Endothelial cell of umbilical vein (primary cell): ENCODE data around the gene FSIP1. TPM values are rescaled to one million over a fixed set of nuclear protein-coding genes. Genes with fewer than 3 reads are reported as not detected.

Experiments
- BruUV-seq: library from RNA; stranded (reverse); fragments of 400-500 nt; replicated peaks from 2 replicates; lab custom pipeline; 2021; lab: Mats Ljungman, UMichigan
- CTCF ChIA-PET: fragments of 300-600, 350-600 bp; sonication (Branson Sonifier 250); formaldehyde crosslinking; loops from one replicate; lab custom pipeline; 2021; ENCODE audit warnings: antibody characterized with exemption, inconsistent platforms; lab: Charles Lee
- POLR2A ChIA-PET: fragments of 300-600, 350-600 bp; sonication (Branson Sonifier 250); formaldehyde crosslinking; loops from one replicate; lab custom pipeline; 2021; ENCODE audit warnings: antibody characterized with exemption, inconsistent platforms; lab: Charles Lee
- DNase-seq: peaks from one replicate; pipeline ENCODE4 v3.0.0-alpha.2; 2011; ENCODE audit warnings: low read depth, low spot score
- FAIRE-seq: peaks from 2 replicates; lab custom pipeline; 2011; peaks lifted over from hg19 to GRCh38; lab: Jason Lieb, UNC
- H2AFZ ChIP-seq: 2 replicates; pipeline ENCODE4 v1.6.0; 2012; ENCODE audit warnings: low read depth, low read length, control low read depth, inconsistent platforms
- H3K27ac ChIP-seq: 2 replicates; pipeline ENCODE4 v1.5.1; 2011; ENCODE audit warnings: low read depth, mild to moderate bottlenecking, control low read depth, low read length, moderate library complexity; ENCODE audit not compliant: insufficient read depth
- H3K27me3 ChIP-seq, 2 experiments: 2 replicates each; pipeline versions ENCODE4 v1.6.0 to v1.6.1; 2011; ENCODE audit warnings: low read length in 2 of 2, mixed read lengths in 1 of 2; ENCODE audit not compliant: control insufficient read depth in 2 of 2, insufficient read depth in 2 of 2
- H3K36me3 ChIP-seq, 2 experiments: 2 replicates in 1 of 2; 3 replicates in 1 of 2; pipeline ENCODE4 v1.5.1; 2011; ENCODE audit warnings: low read length in 2 of 2, mild to moderate bottlenecking in 1 of 2, moderate library complexity in 1 of 2; ENCODE audit not compliant: control insufficient read depth in 2 of 2, insufficient read depth in 2 of 2; ENCODE audit errors: extremely low read depth in 1 of 2
- H3K4me1 ChIP-seq: 3 replicates; pipeline ENCODE4 v1.5.1; 2011; ENCODE audit warnings: mild to moderate bottlenecking, low read length; ENCODE audit not compliant: control insufficient read depth, insufficient read depth; ENCODE audit errors: extremely low read depth
- H3K4me2 ChIP-seq: 2 replicates; pipeline ENCODE4 v1.6.1; 2011; ENCODE audit warnings: low read length, control low read depth, mixed read lengths; ENCODE audit not compliant: insufficient read depth
- H3K4me3 ChIP-seq, 3 experiments: fragments of 200-600 bp in 1 of 3; sonication (generic), shearing (Covaris generic) in 1 of 3; replicated peaks in 1 of 3; 2 replicates each; pipeline ENCODE4 v1.5.1; 2011 to 2016; ENCODE audit warnings: control low read depth in 3 of 3, low read length in 3 of 3, mild to moderate bottlenecking in 2 of 3, inconsistent platforms in 1 of 3, low read depth in 1 of 3, moderate library complexity in 1 of 3; ENCODE audit not compliant: insufficient read depth in 1 of 3
- H3K79me2 ChIP-seq: 2 replicates; pipeline ENCODE4 v1.6.0; 2012; ENCODE audit warnings: low read length, inconsistent platforms; ENCODE audit not compliant: control insufficient read depth, insufficient read depth
- H3K9ac ChIP-seq: replicated peaks from 2 replicates; pipeline ENCODE3; 2011; ENCODE audit warnings: low read length, control low read depth; ENCODE audit not compliant: insufficient read depth; ENCODE audit errors: extremely low read depth
- H3K9me1 ChIP-seq: replicated peaks from 3 replicates; pipeline ENCODE4 v1.6.0; 2011; ENCODE audit warnings: mild to moderate bottlenecking, low read length; ENCODE audit not compliant: control insufficient read depth, insufficient read depth; ENCODE audit errors: extremely low read depth
- H3K9me3 ChIP-seq: replicated peaks from 2 replicates; pipeline ENCODE4 v1.5.1; 2012; ENCODE audit warnings: low read length, inconsistent platforms; ENCODE audit not compliant: control insufficient read depth, insufficient read depth
- H4K20me1 ChIP-seq: replicated peaks from 2 replicates; pipeline ENCODE3; 2011; ENCODE audit warnings: mild to moderate bottlenecking, low read length; ENCODE audit not compliant: control insufficient read depth, insufficient read depth; ENCODE audit errors: extremely low read depth
- EZH2 ChIP-seq: IDR thresholded peaks from 2 replicates; pipeline ENCODE4 v1.6.1; 2012; ENCODE audit warnings: borderline replicate concordance, low read depth, mild to moderate bottlenecking, moderate library complexity, low read length, inconsistent platforms; ENCODE audit not compliant: severe bottlenecking
- FOS ChIP-seq: IDR thresholded peaks from 2 replicates; pipeline ENCODE4 v1.6.1; 2011; ENCODE audit warnings: mild to moderate bottlenecking, low read length, moderate library complexity, borderline replicate concordance; ENCODE audit not compliant: insufficient read depth
- GATA2 ChIP-seq: IDR thresholded peaks from 2 replicates; pipeline ENCODE4 v1.7.0; 2011; ENCODE audit warnings: low read depth, mild to moderate bottlenecking, moderate library complexity, mixed read lengths, low read length; ENCODE audit not compliant: insufficient read length, insufficient read depth
- JUN ChIP-seq: IDR thresholded peaks from 2 replicates; pipeline ENCODE4 v1.6.1; 2011; ENCODE audit warnings: borderline replicate concordance, low read depth; ENCODE audit not compliant: insufficient read length, insufficient read depth
- MYC ChIP-seq: IDR thresholded peaks from one replicate; pipeline ENCODE4 v1.6.1; 2011; ENCODE audit warnings: mild to moderate bottlenecking, low read depth, low read length
- POLR2A ChIP-seq: IDR thresholded peaks from 2 replicates; pipeline ENCODE4 v1.6.1; 2012; ENCODE audit warnings: low read depth, mild to moderate bottlenecking, control low read depth, low read length
- POLR2AphosphoS5 ChIP-seq: IDR thresholded peaks from 2 replicates; pipeline ENCODE4 v1.6.1; 2012; ENCODE audit warnings: low read depth, mild to moderate bottlenecking, control low read depth, low read length, moderate library complexity; ENCODE audit not compliant: insufficient read depth
- dilution Hi-C: fragments of 300-500 bp; cut with MboI; formaldehyde crosslinking; loops from one replicate; pipeline ENCODE4 v1.15.0; 2019; ENCODE audit warnings: low sequenced_read_pairs; ENCODE audit not compliant: extremely low pct_ligation_motif_present
- intact Hi-C: fragments of 100-400 bp; cut with micrococcal nuclease; formaldehyde crosslinking; loops from one replicate; pipeline ENCODE4 v1.10.0; 2022
- polyA plus RNA-seq, 4 experiments: library from polyadenylated mRNA; depleted of rRNA in 3 of 4; stranded (reverse) in 3 of 4; unstranded in 1 of 4; fragments of >200 nt; gene quantifications; 2 replicates each; pipeline versions ENCODE4 v1.2.1 to v1.2.3, GENCODE V29; 2011 to 2012; ENCODE audit warnings: missing spikeins in 1 of 4
- total RNA-seq: library from RNA; stranded (reverse); gene quantifications from 2 replicates; pipeline ENCODE4 v1.2.3, GENCODE V29; 2021
- TF ChIP-seq, protein P1 (sequence below): IDR thresholded peaks from 2 replicates; pipeline ENCODE4 v1.6.1; 2011; ENCODE audit not compliant: insufficient read depth, insufficient read length
- TF ChIP-seq, protein P2 (sequence below), 2 donors: IDR thresholded peaks; 1 replicate in 1 of 2; 2 replicates in 1 of 2; pipeline ENCODE4 v1.5.1; 2011; ENCODE audit warnings: low read length in 2 of 2, mild to moderate bottlenecking in 2 of 2, moderate library complexity in 2 of 2, control low read depth in 1 of 2, inconsistent platforms in 1 of 2, low read depth in 1 of 2; ENCODE audit not compliant: insufficient read depth in 1 of 2; ENCODE audit errors: extremely low read depth in 1 of 2

Gene FSIP1
- total and polyA plus RNA-seq, 2 donors (not counting 3 experiments of a cell fraction or from before 2014, with no cell fraction given) = 0.23 to 1.1 TPM

DNA sequence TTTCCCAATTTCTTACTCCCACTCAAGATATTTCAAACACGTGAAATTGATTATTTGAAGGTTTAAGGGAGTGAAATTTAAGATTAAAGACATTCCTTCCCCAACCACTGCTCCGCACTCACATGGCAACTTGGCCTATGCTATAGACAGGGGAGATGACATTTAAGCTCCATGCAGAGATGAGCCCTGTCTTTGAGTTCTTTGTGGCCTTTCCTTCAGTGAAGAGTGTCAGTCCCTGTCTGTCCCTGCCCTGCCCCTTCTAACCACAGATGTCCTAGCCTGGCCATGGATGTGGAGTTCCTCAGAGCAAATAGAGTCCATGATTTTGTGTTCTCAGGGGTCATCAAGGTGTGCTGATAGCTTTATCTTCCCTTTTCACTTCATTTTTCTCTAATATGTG lies 231.2 kb downstream of the FSIP1 start:
- Histone ChIP-seq H2AFZ (no peak overlapping the region), H3K36me3 (no peaks in the 10 kb centered on the region), H3K9me1 (no peaks in the 10 kb centered on the region), H3K9ac (no peak overlapping the region), H3K27ac (no peak overlapping the region), H3K27me3 (no peaks in the 10 kb centered on the region), H3K4me3 (no peak overlapping the region), H3K4me1 (no peaks in the 10 kb centered on the region), H4K20me1 (no peaks in the 10 kb centered on the region), H3K79me2 (no peaks in the 10 kb centered on the region), H3K9me3 (no peaks in the 10 kb centered on the region), H3K4me2 (no peak overlapping the region)
- intact Hi-C loops = no loop called here
- TF ChIP-seq JUN (no peak), POLR2AphosphoS5 (no peak), FOS (no peak), POLR2A (no peak), MYC (no peak), EZH2 (no peak), GATA2 (no peak)
- TF ChIP-seq, protein P1, sequence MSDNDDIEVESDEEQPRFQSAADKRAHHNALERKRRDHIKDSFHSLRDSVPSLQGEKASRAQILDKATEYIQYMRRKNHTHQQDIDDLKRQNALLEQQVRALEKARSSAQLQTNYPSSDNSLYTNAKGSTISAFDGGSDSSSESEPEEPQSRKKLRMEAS = no peak
- TF ChIP-seq, protein P2, sequence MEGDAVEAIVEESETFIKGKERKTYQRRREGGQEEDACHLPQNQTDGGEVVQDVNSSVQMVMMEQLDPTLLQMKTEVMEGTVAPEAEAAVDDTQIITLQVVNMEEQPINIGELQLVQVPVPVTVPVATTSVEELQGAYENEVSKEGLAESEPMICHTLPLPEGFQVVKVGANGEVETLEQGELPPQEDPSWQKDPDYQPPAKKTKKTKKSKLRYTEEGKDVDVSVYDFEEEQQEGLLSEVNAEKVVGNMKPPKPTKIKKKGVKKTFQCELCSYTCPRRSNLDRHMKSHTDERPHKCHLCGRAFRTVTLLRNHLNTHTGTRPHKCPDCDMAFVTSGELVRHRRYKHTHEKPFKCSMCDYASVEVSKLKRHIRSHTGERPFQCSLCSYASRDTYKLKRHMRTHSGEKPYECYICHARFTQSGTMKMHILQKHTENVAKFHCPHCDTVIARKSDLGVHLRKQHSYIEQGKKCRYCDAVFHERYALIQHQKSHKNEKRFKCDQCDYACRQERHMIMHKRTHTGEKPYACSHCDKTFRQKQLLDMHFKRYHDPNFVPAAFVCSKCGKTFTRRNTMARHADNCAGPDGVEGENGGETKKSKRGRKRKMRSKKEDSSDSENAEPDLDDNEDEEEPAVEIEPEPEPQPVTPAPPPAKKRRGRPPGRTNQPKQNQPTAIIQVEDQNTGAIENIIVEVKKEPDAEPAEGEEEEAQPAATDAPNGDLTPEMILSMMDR (IDR thresholded peaks at IDR 0.05; ENCODE audit: extremely low read depth in 1 of 2, insufficient read depth in 1 of 2, low read depth in 1 of 2, low read length in 2 of 2) = no peak
- no peak for FAIRE-seq
- dilution Hi-C loops = no loop called here
- no peak for DNase-seq
- POLR2A ChIA-PET = no interaction called here
- CTCF ChIA-PET = no interaction called here
- no TSS peak for BruUV-seq

Other genes starting within 250 kb of the FSIP1 start
- 8,837 and 8,883 TPM in 2 replicates for gene THBS1, start 201.8 kb downstream of the FSIP1 start, total RNA-seq
- 6,148 and 6,293 TPM in 2 replicates for gene THBS1, start 201.8 kb downstream of the FSIP1 start, polyA plus RNA-seq
- gene GPR176, start 137.4 kb upstream of the FSIP1 start, total RNA-seq = 35.3 and 39.8 TPM in 2 replicates
- gene GPR176, start 137.4 kb upstream of the FSIP1 start, polyA plus RNA-seq = 68.7 and 85.3 TPM in 2 replicates
- 51.6 and 55.0 TPM in 2 replicates for gene EIF2AK4, start 151.3 kb upstream of the FSIP1 start, total RNA-seq
- gene EIF2AK4, start 151.3 kb upstream of the FSIP1 start, polyA plus RNA-seq = 30.1 and 33.5 TPM in 2 replicates